RWPE1 (cell line): Measurements from ENCODE around the gene PLPP1.

Experiments used
- CTCF ChIA-PET: fragments of 350-600 bp; sonication (Branson Sonifier 250); formaldehyde crosslinking; extraction: SDS; loops from one replicate; lab custom pipeline; 2021; lab: Yijun Ruan, JAX
- POLR2A ChIA-PET: fragments of 400-600 bp; formaldehyde crosslinking; extraction: SDS; loops from one replicate; lab custom pipeline; 2020; ENCODE audit warnings: antibody characterized with exemption; ENCODE audit not compliant: low non-redundant PET; lab: Yijun Ruan, JAX
- DNase-seq: peaks from one replicate; pipeline ENCODE4 v3.0.0; 2012; ENCODE audit warnings: low spot score
- H3K27ac ChIP-seq: fragments of 450-650 bp; 2 replicates; pipeline ENCODE4 v1.5.1; 2017
- TF ChIP-seq, protein P1 (sequence below): fragments of 450-650 bp; conservative IDR thresholded peaks from 2 replicates; pipeline ENCODE4 v1.5.1; 2017; ENCODE audit warnings: low read depth, mild to moderate bottlenecking

PLPP1 gene

DNA sequence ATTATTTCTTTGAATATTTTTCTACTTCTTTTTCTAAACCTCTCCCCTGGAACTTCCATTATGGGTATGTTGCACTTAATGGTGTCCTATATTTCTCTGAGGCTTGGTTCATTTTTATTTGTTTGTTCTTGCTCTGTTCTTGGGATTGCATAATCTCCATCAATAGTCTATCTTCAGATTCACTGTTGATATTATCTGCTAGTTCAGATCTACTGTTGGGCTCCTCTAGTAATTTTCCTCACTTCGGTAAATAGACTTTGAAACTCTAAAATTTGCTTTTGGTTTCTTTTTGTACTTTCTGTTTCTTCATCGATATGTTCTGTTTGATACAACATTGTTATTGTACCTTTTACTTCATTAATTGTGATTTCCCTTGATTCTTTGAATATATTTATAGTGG is 150.7 kb downstream of the PLPP1 start:
- no peak overlapping the region for H3K27ac ChIP-seq
- DNase-seq: no peak
- ChIA-PET CTCF (no interaction called here), POLR2A (no interaction called here)
- TF ChIP-seq, protein P1, sequence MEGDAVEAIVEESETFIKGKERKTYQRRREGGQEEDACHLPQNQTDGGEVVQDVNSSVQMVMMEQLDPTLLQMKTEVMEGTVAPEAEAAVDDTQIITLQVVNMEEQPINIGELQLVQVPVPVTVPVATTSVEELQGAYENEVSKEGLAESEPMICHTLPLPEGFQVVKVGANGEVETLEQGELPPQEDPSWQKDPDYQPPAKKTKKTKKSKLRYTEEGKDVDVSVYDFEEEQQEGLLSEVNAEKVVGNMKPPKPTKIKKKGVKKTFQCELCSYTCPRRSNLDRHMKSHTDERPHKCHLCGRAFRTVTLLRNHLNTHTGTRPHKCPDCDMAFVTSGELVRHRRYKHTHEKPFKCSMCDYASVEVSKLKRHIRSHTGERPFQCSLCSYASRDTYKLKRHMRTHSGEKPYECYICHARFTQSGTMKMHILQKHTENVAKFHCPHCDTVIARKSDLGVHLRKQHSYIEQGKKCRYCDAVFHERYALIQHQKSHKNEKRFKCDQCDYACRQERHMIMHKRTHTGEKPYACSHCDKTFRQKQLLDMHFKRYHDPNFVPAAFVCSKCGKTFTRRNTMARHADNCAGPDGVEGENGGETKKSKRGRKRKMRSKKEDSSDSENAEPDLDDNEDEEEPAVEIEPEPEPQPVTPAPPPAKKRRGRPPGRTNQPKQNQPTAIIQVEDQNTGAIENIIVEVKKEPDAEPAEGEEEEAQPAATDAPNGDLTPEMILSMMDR: no peak

DNA sequence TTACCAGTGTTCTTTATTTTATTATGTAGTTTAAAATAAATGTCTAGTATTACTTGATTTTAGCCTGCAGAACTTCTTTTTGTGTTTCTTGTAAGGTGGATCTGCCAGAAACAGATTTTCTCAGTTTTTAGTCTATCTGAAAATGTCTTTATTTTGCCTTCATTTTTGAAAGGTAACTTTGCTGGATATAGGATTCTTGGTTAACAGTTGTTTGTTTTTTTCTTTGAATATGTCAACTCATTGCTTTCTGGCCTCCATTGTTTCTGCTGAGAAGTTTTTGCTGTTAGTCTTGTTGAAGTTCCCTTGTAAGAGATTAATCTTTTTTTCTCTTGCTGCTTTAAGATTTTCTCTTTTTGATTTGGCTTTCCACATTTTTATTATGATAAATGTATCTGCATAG is 151.5 kb downstream of the PLPP1 start:
- POLR2A ChIA-PET: no interaction called here
- CTCF ChIA-PET: interaction anchor here (0.6 kb wide), 1 partner anchor 11 kb away, joined by 5 read pairs; no protein-coding TSS in a partner anchor
- no peak for DNase-seq
- TF ChIP-seq, protein P1: no peak
- no peak overlapping the region for H3K27ac ChIP-seq

DNA sequence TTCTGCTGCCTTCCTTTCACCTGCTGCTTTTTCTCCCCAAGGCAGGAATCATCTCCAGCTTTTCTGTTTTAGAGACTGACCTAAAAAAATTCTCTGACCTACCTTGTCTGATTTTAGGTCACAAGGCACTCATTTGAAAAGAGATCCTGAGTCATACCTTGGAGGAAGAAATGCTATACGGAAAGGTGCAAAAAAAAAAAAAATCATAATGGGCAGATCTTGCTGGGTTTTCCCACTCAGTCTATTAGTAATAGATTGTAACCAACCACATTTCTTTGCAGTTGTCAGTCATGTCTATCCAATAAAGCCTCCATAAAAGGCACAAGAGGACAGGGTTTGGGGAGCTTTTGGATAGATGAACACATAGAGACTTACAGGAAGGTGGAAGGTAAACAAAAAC is 157.0 kb downstream of the PLPP1 start:
- DNase-seq: no peak
- no peak overlapping the region for H3K27ac ChIP-seq
- TF ChIP-seq, protein P1: no peak
- POLR2A ChIA-PET: no interaction called here
- CTCF ChIA-PET: interaction anchor here (0.6 kb wide), 1 partner anchor 1949 kb away, joined by 3 read pairs; no protein-coding TSS in a partner anchor
